Upper lobe of left lung (tissue), 4 donors: ENCODE measurements around the gene CTDSPL2.

ENCODE experiments used
- CTCF ChIP-seq, 6 experiments: fragments of 450-650 bp in 4 of 6; fragments of 200-600 bp in 2 of 6; sonication (generic) in 2 of 6; IDR thresholded peaks; one replicate each; pipeline ENCODE4 v1.5.1; 2016 to 2019; ENCODE audit warnings: antibody characterized with exemption in 6 of 6
- EP300 ChIP-seq, 4 donors: sonication (generic); formaldehyde crosslinking; IDR thresholded peaks; one replicate each; pipeline ENCODE4 v1.5.1; 2017; ENCODE audit warnings: antibody characterized with exemption in 4 of 4, control low read depth in 2 of 4

- no peak for TF ChIP-seq CTCF (IDR thresholded peaks at IDR 0.05)
- TF ChIP-seq EP300 (IDR thresholded peaks at IDR 0.05) = no peak
These were observed 97.6 kb downstream of the CTDSPL2 start for GRCh38 chr15:44525018-44525417.
